Activated T-helper 17 cell treated with anti-CD3 and anti-CD28 coated beads, Interleukin-2, amount 50 U/mL, for 72 hours (primary cell): ENCODE results near the gene ESRRG. TPM values are rescaled to one million over a fixed set of nuclear protein-coding genes. Genes with fewer than 3 reads are reported as not detected.

Source experiments
- ATAC-seq: fragments of 150-1000 bp; cut with Tn5 transposase; replicated peaks from 2 replicates; pipeline ENCODE4 v1.10.0; 2021; ENCODE audit warnings: mild to moderate bottlenecking, moderate library complexity
- H3K27ac Mint-ChIP-seq: one replicate; pipeline ENCODE4 v1.8.0; 2022; ENCODE audit warnings: mixed read lengths
- H3K27me3 Mint-ChIP-seq: one replicate; pipeline ENCODE4 v1.8.0; 2022; ENCODE audit warnings: mixed read lengths
- H3K36me3 Mint-ChIP-seq: one replicate; pipeline ENCODE4 v1.8.0; 2022; ENCODE audit warnings: low read depth, mild to moderate bottlenecking, mixed read lengths
- H3K4me1 Mint-ChIP-seq: one replicate; pipeline ENCODE4 v1.8.0; 2022; ENCODE audit warnings: mixed read lengths
- H3K4me3 Mint-ChIP-seq: one replicate; pipeline ENCODE4 v1.8.0; 2022; ENCODE audit warnings: mild to moderate bottlenecking, mixed read lengths
- H3K9me3 Mint-ChIP-seq: one replicate; pipeline ENCODE4 v1.8.0; 2022; ENCODE audit warnings: mixed read lengths
- total RNA-seq, 2 donors: library from RNA; stranded (reverse); gene quantifications; one replicate each; pipeline ENCODE4 v1.2.3, GENCODE V29; 2022

The ESRRG gene
- total RNA-seq, 2 donors from 2014 or later = not detected

DNA sequence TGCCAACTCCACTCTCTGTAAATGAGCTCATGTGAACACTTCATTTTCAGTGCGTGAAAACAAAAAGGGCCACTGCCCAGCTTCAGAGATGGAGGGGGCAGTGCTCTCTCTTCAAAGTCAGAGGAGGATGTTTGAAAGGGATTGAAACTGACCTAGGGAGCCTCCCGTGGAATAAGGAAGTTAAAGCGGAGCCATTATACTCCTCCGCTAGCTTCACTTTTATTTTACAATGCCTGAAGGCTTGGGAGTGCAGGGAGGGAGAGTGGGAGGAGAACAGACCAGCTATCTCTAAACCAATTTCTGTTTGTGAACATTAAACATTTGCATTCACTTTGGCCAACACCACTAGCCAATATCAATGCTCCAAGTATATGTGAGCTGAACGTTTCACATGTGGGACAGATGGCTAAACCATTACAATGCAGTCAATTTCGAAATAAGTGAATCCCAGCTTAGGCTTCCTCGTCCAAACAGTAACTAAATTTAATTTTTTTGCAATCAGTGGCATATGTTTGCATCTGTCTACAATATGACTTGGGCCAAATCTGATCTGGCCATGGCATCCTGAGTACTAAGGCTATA lies 126.9 kb downstream of the ESRRG start:
- H3K27me3 Mint-ChIP-seq = peaks cover 11% of the 10 kb centered on the region
- H3K4me1 Mint-ChIP-seq = no peaks in the 10 kb centered on the region
- H3K27ac Mint-ChIP-seq = no peak overlapping the region
- no peaks in the 10 kb centered on the region for H3K36me3 Mint-ChIP-seq
- H3K4me3 Mint-ChIP-seq = no peak overlapping the region
- ATAC-seq = no peak
- H3K9me3 Mint-ChIP-seq = peaks cover 17% of the 10 kb centered on the region

DNA sequence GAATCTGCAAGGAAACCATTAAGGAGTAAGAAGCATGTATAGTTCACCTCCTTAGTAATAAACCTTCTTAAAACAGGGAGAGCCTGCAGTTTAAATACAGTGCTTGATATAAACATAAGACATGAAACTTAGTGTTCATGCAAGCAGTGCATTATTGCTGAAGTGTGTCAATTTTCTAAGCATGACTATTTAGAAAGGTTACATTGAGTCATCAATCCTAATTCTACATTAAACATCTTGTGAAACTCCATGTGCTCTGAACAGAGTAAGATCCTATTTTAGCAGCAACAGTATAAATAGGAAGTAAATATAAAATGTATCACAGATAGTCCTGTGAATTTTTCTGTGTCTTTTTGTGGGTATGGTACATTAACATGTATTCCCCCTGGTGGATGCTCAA lies 135.5 kb downstream of the ESRRG start:
- H3K27me3 Mint-ChIP-seq = no peaks in the 10 kb centered on the region
- no peaks in the 10 kb centered on the region for H3K4me1 Mint-ChIP-seq
- H3K36me3 Mint-ChIP-seq = no peaks in the 10 kb centered on the region
- H3K4me3 Mint-ChIP-seq = no peak overlapping the region
- no peak overlapping the region for H3K27ac Mint-ChIP-seq
- ATAC-seq = no peak
- peaks cover 17% of the 10 kb centered on the region for H3K9me3 Mint-ChIP-seq

DNA sequence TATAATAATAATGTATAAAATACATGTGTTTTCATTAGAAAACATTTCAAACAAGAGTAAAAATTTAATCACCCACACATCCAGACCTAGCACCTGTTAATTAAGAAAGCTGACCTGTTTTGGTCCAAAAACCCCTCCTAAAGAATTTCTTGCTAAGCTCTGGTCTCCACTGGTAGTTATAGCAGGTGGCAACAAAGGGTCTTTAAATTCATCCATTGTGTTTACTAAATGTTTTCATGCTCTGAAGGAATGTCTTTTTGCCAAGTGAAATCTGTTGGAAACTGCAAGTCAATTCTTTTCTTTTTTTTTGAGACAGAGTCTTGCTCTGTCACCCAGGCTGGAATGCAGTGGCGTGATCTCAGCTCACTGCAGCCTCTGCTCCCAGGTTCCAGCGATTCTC lies 141.1 kb downstream of the ESRRG start:
- H3K36me3 Mint-ChIP-seq = no peaks in the 10 kb centered on the region
- no peaks in the 10 kb centered on the region for H3K4me1 Mint-ChIP-seq
- no peak overlapping the region for H3K4me3 Mint-ChIP-seq
- no peaks in the 10 kb centered on the region for H3K27me3 Mint-ChIP-seq
- H3K9me3 Mint-ChIP-seq = peaks cover 18% of the 10 kb centered on the region
- no peak overlapping the region for H3K27ac Mint-ChIP-seq
- ATAC-seq = no peak

DNA sequence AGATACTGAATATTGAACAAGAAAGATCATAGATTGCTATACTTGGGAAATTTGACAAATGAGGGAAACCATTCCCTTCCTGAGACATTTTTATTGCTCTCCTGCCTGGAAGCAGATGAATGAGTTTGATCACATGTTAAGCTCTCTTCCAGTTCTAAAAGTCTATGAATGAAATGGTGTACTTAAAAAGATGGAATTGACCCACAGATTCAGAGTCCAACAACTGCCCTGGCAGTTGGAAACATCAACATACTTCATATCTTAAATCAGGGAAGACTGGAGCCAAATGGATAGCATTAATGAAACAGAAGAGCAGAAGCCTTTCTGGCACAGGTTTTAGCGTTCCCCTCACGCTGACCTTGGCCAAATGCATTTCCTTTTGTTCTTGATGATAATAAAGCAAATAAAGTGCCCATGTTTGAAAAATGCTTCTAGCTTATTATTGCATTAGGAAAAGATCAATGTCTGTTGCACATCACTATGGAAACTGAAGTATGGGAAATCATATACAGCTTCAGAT lies 142.6 kb downstream of the ESRRG start:
- H3K4me3 Mint-ChIP-seq = no peak overlapping the region
- no peak for ATAC-seq
- H3K27me3 Mint-ChIP-seq = no peaks in the 10 kb centered on the region
- peaks cover 21% of the 10 kb centered on the region for H3K9me3 Mint-ChIP-seq
- no peaks in the 10 kb centered on the region for H3K36me3 Mint-ChIP-seq
- H3K4me1 Mint-ChIP-seq = no peaks in the 10 kb centered on the region
- H3K27ac Mint-ChIP-seq = no peak overlapping the region

DNA sequence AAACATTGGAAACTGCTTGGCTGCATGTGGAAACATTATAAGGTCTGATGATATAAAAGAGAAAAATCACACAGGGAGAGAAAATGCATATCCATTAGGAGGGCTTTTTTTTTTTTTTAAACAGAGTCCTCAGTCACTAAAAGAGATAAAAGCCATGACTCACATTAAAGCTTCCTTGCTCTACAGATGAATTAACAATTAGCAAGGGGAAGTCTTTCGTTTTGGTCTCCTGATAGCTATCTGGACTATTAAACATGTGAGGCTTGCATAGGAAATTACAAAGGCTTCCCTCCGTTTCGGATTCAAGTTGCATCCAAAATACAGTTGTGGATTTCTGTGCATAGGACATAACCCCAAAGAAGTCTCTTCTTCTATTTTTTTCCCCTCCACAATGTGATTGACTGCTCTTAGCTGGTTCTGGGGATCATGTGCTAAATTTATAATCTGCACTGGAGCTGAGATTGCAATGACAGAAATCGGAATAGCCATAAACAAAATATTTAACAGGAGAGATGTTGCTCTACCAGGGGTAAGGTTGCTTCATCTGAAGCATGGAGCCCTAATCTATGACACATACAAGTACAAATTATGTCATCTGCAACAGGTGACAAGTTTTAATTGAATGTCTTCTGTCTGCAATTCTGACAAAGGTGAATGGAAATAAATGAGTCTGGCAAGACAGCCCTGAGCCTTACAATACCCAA lies 146.8 kb downstream of the ESRRG start:
- no peak for ATAC-seq
- Mint-ChIP-seq H3K36me3 (no peaks in the 10 kb centered on the region), H3K4me3 (no peak overlapping the region), H3K4me1 (no peaks in the 10 kb centered on the region), H3K27me3 (no peaks in the 10 kb centered on the region), H3K9me3 (peaks cover 10% of the 10 kb centered on the region), H3K27ac (no peak overlapping the region)

DNA sequence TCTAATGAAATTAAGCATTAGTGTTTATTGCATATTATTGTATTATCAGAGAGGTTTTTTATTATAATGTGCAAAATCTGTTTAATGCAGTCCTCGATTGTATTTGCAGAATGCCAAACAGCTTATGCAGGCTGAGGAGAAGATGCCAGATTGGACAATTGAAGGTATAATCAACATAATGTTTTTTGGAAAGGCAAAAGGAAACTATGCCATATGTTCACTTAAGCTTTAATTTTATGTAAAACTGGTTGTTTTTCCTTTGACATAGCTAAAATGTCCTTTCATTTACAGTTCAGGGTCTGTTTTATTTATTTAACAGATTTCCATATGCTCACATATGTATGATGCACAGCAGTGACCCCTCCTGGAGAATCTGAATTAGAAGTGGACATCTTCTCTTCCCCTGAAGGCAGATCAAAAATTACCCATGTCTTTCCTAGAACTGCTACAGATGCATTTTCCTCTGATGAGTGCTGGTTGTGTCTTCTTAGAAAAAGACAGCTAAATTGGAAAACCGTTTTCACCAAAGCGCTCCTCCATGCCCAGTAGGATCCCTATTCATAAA lies 156.5 kb downstream of the ESRRG start:
- Mint-ChIP-seq H3K4me1 (no peaks in the 10 kb centered on the region), H3K27ac (no peak overlapping the region), H3K9me3 (peaks cover 26% of the 10 kb centered on the region), H3K4me3 (no peak overlapping the region), H3K27me3 (no peaks in the 10 kb centered on the region), H3K36me3 (no peaks in the 10 kb centered on the region)
- ATAC-seq = no peak

DNA sequence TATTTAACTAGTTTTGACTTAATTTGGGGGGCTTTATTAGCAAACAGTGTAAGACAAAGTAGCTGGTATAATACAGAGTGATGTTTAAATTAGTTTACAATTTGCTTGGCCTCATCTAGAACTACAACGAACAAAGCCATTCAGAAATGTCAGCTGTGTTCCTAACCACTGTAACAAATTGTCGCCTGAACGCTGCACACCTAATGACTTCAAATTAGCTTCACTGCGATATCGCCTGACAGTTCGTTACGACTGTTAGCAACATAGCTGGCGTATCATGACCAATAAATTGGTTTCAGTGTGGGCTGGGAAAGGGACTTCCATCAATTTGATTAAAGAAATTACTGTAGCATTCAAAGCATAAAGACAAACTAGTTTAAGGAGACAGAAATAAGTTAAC lies 160.1 kb downstream of the ESRRG start:
- Mint-ChIP-seq H3K36me3 (no peaks in the 10 kb centered on the region), H3K4me3 (no peak overlapping the region), H3K9me3 (peaks cover 12% of the 10 kb centered on the region), H3K27ac (no peak overlapping the region), H3K27me3 (no peaks in the 10 kb centered on the region), H3K4me1 (no peaks in the 10 kb centered on the region)
- no peak for ATAC-seq

DNA sequence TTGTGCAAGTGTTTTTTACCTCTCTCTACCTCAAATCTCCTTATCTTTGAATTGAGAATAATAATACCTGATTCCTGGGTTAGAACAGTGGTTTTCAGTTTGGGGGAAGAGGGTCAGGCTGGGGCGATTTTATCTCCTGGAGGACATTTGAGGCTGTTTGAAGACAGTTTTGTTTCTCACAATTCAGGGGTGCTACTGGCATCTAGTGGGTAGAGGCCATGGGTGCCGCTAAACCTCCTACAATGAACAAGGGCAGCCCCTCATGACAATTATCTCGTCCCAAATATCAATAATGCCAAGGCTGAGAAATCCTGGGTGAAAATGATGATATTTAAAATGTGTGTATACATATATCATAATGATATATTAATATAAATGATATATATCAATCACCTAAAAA lies 160.8 kb downstream of the ESRRG start:
- Mint-ChIP-seq H3K27me3 (no peaks in the 10 kb centered on the region), H3K36me3 (no peaks in the 10 kb centered on the region), H3K27ac (no peak overlapping the region), H3K4me3 (no peak overlapping the region), H3K9me3 (peaks cover 12% of the 10 kb centered on the region), H3K4me1 (no peaks in the 10 kb centered on the region)
- ATAC-seq = no peak

DNA sequence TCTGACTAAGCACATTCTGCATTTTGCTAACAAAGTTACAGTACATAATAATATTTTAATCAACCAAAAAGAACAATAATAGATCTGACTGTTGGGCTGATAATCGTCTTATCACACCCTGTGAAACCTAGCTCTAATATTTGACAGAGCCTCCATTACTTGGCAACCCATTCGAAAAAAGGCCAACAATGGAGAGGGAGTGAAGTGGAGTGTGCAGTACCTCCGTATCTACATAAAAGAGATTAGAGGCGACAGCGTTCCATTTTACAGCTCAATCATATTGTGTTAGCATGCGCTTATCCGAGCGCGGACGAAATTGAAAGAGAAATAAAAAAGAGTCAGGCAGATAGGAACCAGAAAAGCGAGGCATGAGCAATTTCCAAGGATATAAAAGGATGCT lies 162.7 kb downstream of the ESRRG start:
- H3K4me1 Mint-ChIP-seq = no peaks in the 10 kb centered on the region
- ATAC-seq = no peak
- H3K27ac Mint-ChIP-seq = no peak overlapping the region
- no peak overlapping the region for H3K4me3 Mint-ChIP-seq
- no peaks in the 10 kb centered on the region for H3K27me3 Mint-ChIP-seq
- peaks cover 7% of the 10 kb centered on the region for H3K9me3 Mint-ChIP-seq
- H3K36me3 Mint-ChIP-seq = no peaks in the 10 kb centered on the region

DNA sequence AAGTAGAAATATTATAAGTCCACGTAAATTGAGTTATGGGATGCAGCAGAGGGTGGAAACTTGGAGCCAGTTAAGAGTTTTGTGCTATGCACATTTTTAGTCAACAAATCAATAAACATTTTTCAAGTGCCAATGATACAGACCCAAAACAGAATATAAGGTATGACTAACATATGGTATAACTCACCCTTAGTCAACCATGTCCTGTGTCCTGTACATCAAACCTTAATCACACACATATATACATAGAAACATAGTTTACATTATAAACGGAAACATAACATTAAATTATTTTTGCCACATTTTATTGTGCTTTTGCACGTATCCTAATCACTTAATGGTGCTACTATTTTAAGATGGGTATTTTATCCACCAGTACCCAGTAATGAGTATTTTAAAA lies 163.9 kb downstream of the ESRRG start:
- H3K27me3 Mint-ChIP-seq = no peaks in the 10 kb centered on the region
- H3K27ac Mint-ChIP-seq = no peak overlapping the region
- H3K4me3 Mint-ChIP-seq = no peak overlapping the region
- ATAC-seq = no peak
- H3K36me3 Mint-ChIP-seq = no peaks in the 10 kb centered on the region
- peaks cover 3% of the 10 kb centered on the region for H3K9me3 Mint-ChIP-seq
- H3K4me1 Mint-ChIP-seq = no peaks in the 10 kb centered on the region

DNA sequence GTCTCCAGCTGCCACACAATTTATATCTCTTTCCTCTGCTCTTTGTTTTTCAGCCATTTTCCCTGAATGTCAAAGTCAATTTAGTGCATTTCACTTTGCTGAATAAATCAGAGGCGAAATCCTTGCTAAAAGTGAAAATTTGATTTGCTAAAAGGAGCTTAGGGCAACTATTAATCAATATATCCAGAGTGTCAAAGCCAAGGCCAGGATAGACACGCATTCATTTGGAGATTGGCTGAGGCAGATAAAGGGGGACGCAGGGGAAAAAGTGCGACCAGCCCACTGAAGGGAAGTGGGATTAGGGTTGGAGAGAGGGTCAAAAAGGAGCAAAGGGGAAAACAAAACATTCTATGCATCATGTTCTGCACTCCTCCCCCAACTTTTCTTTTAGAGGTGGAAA lies 167.6 kb downstream of the ESRRG start:
- Mint-ChIP-seq H3K4me1 (no peaks in the 10 kb centered on the region), H3K9me3 (peaks cover 3% of the 10 kb centered on the region), H3K27me3 (no peaks in the 10 kb centered on the region), H3K36me3 (no peaks in the 10 kb centered on the region), H3K4me3 (no peak overlapping the region), H3K27ac (no peak overlapping the region)
- ATAC-seq = no peak

DNA sequence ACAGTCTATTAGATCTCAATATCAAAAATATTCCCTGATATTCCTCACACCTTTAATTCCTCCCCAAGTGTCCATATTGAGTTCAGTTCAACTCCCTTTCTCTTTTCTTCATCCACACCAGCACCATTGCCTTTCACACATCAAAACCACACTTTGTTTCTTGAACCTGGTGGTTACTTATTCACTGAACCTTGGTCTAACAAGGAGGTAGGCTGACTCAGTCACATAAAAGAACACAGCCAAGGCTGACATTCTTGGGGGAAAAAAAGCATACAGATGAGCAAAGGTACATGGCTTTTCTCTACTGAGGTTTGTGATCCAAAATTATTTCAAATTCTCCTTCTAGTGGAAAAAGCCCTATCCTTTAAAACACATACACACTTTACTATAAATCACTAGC lies 168.3 kb downstream of the ESRRG start:
- no peaks in the 10 kb centered on the region for H3K9me3 Mint-ChIP-seq
- no peaks in the 10 kb centered on the region for H3K4me1 Mint-ChIP-seq
- H3K36me3 Mint-ChIP-seq = no peaks in the 10 kb centered on the region
- no peak overlapping the region for H3K4me3 Mint-ChIP-seq
- no peaks in the 10 kb centered on the region for H3K27me3 Mint-ChIP-seq
- ATAC-seq = no peak
- H3K27ac Mint-ChIP-seq = no peak overlapping the region

DNA sequence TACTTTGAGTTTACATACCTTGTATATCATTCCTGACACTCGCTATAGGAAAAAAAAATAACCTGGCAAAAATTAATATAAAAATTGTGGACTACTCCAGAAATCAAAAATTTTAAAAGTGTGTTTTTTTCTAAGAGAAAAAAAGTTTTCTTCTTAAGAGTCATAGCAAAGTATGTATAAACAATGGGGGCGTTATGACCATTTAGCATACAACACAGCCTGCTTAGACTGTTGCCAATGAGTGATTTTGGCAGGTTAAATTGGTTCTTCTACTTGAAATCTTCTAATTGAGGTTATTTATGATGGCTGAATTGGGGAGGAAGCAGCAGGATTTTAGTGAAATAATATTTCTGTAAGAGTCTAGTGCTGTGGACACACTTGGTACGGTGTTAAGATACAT lies 169.5 kb downstream of the ESRRG start:
- no peak overlapping the region for H3K27ac Mint-ChIP-seq
- H3K4me1 Mint-ChIP-seq = no peaks in the 10 kb centered on the region
- no peaks in the 10 kb centered on the region for H3K36me3 Mint-ChIP-seq
- no peaks in the 10 kb centered on the region for H3K27me3 Mint-ChIP-seq
- ATAC-seq = no peak
- no peak overlapping the region for H3K4me3 Mint-ChIP-seq
- H3K9me3 Mint-ChIP-seq = no peaks in the 10 kb centered on the region

DNA sequence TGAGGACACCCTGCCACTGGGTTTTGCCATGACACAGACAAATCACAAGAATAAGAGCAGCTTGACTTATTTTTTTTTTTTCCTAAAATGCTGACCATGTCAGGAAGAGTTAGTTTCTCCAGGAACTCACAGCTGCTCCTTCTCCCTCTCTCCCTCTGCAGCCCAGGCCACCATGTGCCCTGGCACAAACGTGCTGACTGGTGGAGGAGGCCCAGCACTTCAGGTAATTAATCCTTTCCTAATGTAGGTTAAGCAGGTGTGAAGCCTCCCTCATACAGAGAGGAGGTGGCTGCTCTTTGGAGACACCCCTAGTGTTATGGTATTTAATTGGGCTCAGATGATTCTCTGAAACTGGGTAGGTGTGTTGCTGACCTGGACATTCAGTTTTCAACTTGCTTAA lies 170.2 kb downstream of the ESRRG start:
- no peak for ATAC-seq
- Mint-ChIP-seq H3K27me3 (no peaks in the 10 kb centered on the region), H3K27ac (no peak overlapping the region), H3K9me3 (no peaks in the 10 kb centered on the region), H3K36me3 (no peaks in the 10 kb centered on the region), H3K4me1 (no peaks in the 10 kb centered on the region), H3K4me3 (no peak overlapping the region)

DNA sequence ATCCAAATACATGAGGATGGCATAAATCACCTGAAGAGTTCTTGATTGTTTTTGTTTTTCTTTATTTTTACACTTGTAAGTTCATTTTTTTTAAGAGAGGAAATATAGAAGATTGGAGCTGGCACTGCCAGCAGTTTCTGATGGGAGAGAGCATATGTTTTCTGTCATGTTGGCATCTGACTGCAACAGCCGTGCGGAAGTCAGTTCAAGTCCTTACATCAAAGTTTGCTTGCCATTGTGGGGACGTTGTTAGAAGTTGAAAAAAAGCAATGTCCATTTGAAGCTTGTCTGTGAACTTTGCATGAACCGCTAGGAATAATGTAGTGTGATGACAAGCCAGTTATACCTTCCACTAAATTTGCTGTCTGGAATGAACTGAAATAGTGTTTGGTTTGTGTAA lies 173.4 kb downstream of the ESRRG start:
- no peak overlapping the region for H3K4me3 Mint-ChIP-seq
- H3K36me3 Mint-ChIP-seq = no peaks in the 10 kb centered on the region
- H3K4me1 Mint-ChIP-seq = no peaks in the 10 kb centered on the region
- H3K27ac Mint-ChIP-seq = no peak overlapping the region
- H3K27me3 Mint-ChIP-seq = no peaks in the 10 kb centered on the region
- no peak for ATAC-seq
- no peaks in the 10 kb centered on the region for H3K9me3 Mint-ChIP-seq
